ENCODE data around the gene PREX1.

Gene PREX1

GRCh38 chr20:48711696-48712464, 115.9 kb downstream of the PREX1 start:
- no peak for DNase-seq

DNA sequence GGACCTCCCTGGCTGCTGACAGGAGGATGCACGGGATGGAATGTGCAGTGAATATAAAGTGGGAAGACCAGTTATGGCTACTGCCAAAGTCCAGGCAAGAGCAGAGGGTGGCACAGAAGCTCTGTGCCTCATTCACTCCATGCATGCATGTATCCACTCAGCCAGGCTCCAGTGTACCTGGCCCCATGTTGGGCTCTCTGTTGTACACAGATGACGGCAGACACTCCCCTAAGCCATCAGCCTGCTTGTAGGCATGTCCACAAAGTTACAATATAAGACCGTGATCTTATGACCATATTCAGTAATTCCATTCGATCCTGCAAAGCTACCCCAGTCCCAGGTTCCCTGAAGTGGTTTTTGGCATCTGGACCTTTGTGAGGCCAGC, 116.8 kb downstream of the PREX1 start:
- no peak for DNase-seq

DNA sequence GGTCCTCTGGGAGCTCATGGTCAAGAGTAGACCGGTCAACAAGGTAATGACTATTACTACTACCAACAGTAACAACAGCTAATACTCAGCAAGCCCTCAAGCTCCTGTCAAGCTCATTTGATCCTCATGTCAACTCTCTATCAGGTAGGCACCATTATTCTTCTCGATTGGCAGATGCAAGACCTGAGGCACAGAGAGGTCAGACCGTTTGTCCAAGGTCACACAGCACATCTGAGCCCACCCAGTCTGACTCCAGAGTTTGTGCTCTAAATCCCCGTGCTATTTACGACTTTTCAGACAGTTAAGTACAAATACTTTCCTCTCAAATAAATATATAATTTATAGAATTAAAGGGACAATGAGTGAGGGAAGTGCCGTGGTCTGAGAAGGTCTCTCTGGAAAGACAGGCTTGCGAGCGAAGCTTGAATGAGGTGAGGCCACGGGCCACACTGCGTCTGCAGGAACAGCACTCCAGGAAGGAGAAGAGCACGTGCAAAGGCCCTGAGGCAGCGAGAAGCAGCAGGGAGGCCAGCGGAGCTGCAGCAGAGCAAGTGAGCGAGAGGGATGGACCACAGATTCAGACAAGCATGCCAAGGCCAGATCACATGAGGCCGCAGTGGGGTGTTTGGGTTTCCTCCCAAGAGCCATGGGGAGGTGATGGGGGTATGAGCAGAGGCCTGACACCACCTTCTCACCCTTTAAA, 117.3 kb downstream of the PREX1 start:
- no peak for DNase-seq

- no peak for DNase-seq
Observed at GRCh38 chr20:48709744-48710143, 118.1 kb downstream of the PREX1 start.

DNA sequence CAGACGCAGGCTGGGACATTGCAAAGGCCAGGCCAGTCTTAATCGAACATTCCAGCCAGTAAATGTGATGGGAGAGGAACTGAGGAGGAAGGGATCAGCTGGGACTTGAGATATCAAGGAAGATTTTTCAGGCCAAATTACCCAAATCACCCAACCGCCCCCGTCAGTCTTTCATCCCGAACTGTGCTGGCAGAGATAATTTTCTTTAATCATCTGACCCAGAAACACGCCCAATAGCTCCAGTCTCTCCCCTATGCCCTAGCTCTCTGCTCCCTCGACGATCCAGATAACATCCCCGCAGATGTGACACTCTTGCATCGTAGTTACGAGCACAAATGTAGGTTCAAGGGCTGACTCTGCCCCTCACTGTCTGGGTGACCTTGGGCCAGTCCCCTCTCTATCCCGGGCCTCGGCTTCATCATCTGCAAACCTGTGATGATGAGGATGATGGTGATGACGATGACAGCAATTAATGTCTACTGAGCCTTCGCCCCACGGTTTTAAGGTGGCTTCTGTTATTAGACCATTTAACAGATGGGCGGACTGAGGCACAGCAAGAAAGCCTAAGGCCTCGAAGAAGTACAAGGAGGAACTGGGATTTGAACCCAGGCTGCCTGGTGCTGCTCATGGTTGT, 118.6 kb downstream of the PREX1 start:
- no peak for DNase-seq

DNA sequence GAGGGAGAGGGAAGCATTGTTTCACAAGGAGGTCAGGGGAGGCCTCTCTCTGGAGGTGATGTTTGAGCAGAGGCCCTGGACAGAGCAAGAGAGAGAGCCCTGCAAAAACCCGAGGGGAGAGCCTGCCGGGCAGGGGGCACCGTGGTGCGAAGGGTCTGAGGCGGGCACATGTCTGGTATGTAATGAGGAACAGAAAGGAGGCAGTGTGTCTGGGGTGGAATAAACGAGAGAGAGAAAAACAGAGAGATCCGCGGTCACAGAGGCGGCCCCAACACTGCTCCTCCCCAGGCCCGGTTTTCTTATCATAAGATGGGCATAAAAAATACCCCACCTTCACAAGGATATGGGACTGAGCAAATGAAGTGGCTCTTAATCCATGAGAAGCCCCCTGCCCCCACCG, 119.2 kb downstream of the PREX1 start:
- no peak for DNase-seq

GRCh38 chr20:48708116-48708515, 119.7 kb downstream of the PREX1 start:
- no peak for DNase-seq

DNA sequence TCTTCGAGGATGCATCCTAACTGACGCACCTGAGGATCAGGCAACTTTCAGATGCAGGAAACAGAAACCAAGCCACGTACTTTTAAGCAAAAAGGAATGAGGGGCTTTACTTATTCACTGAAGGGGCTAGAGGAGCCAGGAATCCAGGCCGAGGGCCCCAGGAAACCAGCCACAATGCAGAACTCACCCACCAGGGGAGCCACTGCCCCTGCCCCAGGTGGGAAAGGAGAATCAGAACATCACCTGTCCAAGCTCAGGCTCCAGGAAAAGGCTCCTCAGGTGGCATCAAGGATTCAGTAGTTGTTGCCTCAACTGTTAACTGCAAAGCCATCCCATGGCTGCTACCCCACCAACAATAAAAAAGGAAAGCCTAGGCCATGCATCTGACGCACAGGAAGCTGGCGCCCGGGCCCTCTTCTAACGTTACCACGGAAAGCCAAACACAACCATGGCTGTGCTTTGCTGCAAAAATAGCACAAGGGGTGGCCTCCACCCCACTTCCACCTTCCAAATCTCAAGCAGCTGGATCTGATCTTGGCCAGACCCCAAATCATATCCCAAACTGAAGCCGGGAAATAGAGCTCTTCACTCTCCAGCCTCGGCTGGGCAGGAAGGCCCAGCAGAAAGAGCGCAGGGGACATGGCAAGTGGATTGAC, 121.0 kb downstream of the PREX1 start:
- no peak for DNase-seq

GRCh38 chr20:48706116-48706656, 121.6 kb downstream of the PREX1 start:
- DNase-seq: no peak

GRCh38 chr20:48705240-48706115, 122.3 kb downstream of the PREX1 start:
- no peak for DNase-seq

GRCh38 chr20:48704761-48705160, 123.0 kb downstream of the PREX1 start:
- no peak for DNase-seq

GRCh38 chr20:48703511-48704219, 124.1 kb downstream of the PREX1 start:
- DNase-seq: no peak

GRCh38 chr20:48703107-48703506, 124.7 kb downstream of the PREX1 start:
- no peak for DNase-seq

DNA sequence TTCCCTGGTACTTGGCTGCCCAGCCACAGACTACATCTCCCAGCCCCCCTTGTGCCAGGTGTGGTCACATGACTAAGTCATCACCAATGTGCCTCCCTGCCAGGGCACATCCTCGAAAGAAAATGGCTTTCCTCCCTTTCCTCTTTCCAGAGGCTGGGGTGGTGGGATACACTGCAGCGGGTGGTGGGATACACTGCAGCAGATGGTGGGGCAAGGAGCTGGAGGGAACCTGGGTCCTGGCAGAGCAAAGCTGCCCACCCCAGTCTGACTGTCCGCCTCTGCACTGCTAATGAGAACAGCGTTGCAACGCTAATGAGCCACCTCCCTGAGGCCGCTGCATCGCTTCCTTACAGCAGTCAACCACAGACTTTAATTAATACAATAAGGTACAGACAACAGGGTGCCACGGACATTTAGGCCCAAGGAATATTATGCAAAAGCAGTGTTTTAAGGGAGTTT, 125.3 kb downstream of the PREX1 start:
- no peak for DNase-seq

GRCh38 chr20:48701702-48702101, 126.1 kb downstream of the PREX1 start:
- no peak for DNase-seq

GRCh38 chr20:48698507-48699267, 129.1 kb downstream of the PREX1 start:
- DNase-seq: no peak

DNA sequence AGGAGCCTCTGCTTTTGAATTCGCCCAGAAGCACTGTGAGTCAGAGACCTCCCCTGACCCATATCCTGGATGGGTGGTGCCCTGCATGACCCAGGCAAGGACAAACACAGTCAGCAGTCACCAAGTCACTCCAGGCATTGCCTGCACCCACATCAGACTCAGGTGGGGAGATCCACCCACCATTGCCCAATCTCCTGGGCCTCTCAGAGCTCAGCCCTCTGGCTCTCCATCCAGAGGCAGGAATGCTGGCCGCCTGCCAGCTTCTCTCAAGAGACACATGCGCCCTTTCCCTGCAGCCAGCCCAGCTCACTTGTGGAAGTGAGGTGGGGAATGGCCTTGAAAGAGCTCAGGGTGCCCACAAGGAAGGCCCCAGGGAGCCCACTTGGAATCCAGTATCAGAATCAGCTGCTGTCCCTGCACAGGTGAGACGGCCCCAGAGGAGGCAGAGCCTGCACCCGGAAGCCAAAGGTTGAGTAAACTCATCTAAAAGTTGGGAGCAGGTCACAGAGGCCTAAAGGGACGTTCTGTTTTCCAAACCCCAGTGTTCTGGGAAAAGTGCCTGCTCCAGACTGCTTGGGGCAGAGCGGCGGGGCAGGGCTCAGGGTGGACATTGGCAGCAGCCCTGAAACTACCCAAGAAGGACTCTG, 129.8 kb downstream of the PREX1 start:
- no peak for DNase-seq

- no peak for DNase-seq
Observed at GRCh38 chr20:48696671-48697070, 131.1 kb downstream of the PREX1 start.

DNA sequence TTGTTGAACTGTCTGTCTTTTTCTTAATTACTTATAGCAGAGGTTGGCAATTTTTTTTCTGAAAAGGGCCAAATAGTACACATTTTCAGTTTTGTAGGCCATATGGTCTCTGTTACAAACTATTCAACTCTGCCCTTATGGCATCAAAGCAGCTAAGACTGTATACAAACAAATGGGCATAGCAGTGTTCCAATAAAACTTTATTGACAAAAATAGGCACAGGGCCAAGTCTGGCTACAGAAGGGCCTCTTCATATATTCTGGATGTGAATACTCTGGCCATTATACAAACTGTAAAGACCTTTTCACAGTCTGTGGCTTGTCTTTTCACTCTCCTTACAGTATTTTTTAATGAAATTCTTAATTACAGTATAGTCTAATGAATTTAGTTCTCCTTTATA, 132.1 kb downstream of the PREX1 start:
- no peak for DNase-seq

DNA sequence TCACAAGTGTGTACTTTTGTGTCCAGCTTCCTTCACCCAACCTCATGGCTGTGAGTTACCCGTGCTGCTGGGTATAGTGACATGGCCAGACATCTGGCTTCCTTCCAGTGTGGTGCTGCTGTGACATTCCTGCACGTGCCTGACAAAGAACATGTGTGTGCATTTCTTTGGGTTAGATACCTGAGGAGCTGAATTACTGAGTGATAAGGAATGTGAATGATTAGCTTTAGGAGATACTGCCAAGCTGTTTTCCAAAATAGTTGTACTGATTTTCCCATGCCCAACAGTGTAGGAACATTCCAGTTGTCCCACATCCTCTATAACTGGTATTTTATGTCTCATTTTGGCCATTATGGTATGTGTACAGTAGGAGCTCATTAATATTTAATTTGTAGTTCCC, 132.5 kb downstream of the PREX1 start:
- no peak for DNase-seq

Data from activated CD4-positive, alpha-beta T cell treated with anti-CD3 and anti-CD28 coated beads, Interleukin-2, Interleukin-6, amounts not matched to agents 100 ng/mL and 50 ng/mL, durations not matched to agents 16 hours and 8 hours (primary cell).